ENCODE results near the gene AMIGO3. TPM values are rescaled to one million over a fixed set of nuclear protein-coding genes. Genes with fewer than 3 reads are reported as not detected.
"Not testable (repeated sequence)": the region's sequence is repeated elsewhere in the genome, so short reads cannot be mapped to it uniquely, and the experiment has no call there.

AMIGO3 gene
- total RNA-seq, 1 donor from 2014 or later: not detected

- H3K9ac ChIP-seq: no peak overlapping the region
- H3K4me3 ChIP-seq: no peak overlapping the region
- Mint-ChIP-seq H3K4me1 (peaks cover 15% of the 10 kb centered on the region), H3K27ac (no peak overlapping the region), H3K4me3 (no peak overlapping the region), H3K27me3 (ENCODE audit: insufficient read depth, low read depth) (no peaks in the 10 kb centered on the region), H3K9me3 (no peaks in the 10 kb centered on the region), H3K36me3 (peaks cover 14% of the 10 kb centered on the region)
- TF ChIP-seq EZH2phosphoT487 (IDR thresholded peaks at IDR 0.05): no peak
- TF ChIP-seq EZH2 (IDR thresholded peaks at IDR 0.05): no peak
- TF ChIP-seq CTCF (IDR thresholded peaks at IDR 0.05): no peak
- no peaks in the 10 kb centered on the region for H3K9me3 ChIP-seq (ENCODE audit: low read depth)
- H3K27me3 ChIP-seq: no peaks in the 10 kb centered on the region
- peaks cover 4% of the 10 kb centered on the region for H3K4me1 ChIP-seq
- no peak overlapping the region for H3K27ac ChIP-seq
- no peaks in the 10 kb centered on the region for H3F3A ChIP-seq (ENCODE audit: low read depth)
- no peak overlapping the region for H3K4me2 ChIP-seq
- peaks cover 72% of the 10 kb centered on the region for H4K20me1 ChIP-seq (ENCODE audit: low read depth)
- no peaks in the 10 kb centered on the region for H3K36me3 ChIP-seq
- no peak overlapping the region for H2AFZ ChIP-seq (replicated peaks)
- H3K79me2 ChIP-seq (ENCODE audit: low read depth): peaks cover 99% of the 10 kb centered on the region
- DNase-seq (ENCODE audit: low spot score): no peak
Observed at GRCh38 chr3:49754536-49754935, 35.1 kb upstream of the AMIGO3 start.

- TF ChIP-seq EZH2phosphoT487 (IDR thresholded peaks at IDR 0.05): no peak
- TF ChIP-seq CTCF (IDR thresholded peaks at IDR 0.05): no peak
- TF ChIP-seq EZH2 (IDR thresholded peaks at IDR 0.05): no peak
- Histone ChIP-seq H3K4me1 (peaks cover 4% of the 10 kb centered on the region), H3K9ac (no peak overlapping the region), H3K4me2 (no peak overlapping the region), H3K9me3 (ENCODE audit: low read depth) (no peaks in the 10 kb centered on the region), H3K36me3 (peaks cover 6% of the 10 kb centered on the region), H3K27ac (no peak overlapping the region), H3F3A (ENCODE audit: low read depth) (no peaks in the 10 kb centered on the region), H3K4me3 (no peak overlapping the region), H2AFZ (replicated peaks) (no peak overlapping the region), H3K27me3 (no peaks in the 10 kb centered on the region), H3K79me2 (ENCODE audit: low read depth) (peaks cover 98% of the 10 kb centered on the region), H4K20me1 (ENCODE audit: low read depth) (peaks cover 70% of the 10 kb centered on the region)
- peaks cover 16% of the 10 kb centered on the region for H3K36me3 Mint-ChIP-seq
- H3K4me1 Mint-ChIP-seq: peaks cover 15% of the 10 kb centered on the region
- no peaks in the 10 kb centered on the region for H3K27me3 Mint-ChIP-seq (ENCODE audit: insufficient read depth, low read depth)
- DNase-seq (ENCODE audit: low spot score): no peak
- no peaks in the 10 kb centered on the region for H3K9me3 Mint-ChIP-seq
- no peak overlapping the region for H3K4me3 Mint-ChIP-seq
- no peak overlapping the region for H3K27ac Mint-ChIP-seq
Observed at GRCh38 chr3:49751501-49751900, 32.0 kb upstream of the AMIGO3 start.

DNA sequence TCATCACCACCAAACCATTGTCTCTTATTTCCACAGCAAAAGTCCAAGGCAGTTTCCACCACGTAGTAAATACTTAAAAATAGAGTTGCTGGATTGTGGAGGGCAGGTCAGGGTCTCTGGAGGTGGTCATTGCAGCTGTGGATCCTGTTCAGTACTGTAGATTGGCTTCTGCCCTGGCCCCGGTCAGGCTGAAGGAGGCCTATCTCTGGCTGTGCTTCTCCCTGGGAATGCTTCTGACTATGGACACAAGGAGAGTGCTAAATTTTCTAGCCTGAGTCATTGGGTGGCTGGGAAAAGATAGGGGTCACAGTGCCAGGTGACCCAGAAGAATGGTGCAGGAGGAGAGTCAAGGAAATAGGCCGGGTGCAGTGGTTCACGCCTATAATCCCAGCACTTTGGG, 30.6 kb upstream of the AMIGO3 start:
- H2AFZ ChIP-seq (replicated peaks): no peak overlapping the region
- H3K36me3 ChIP-seq: peaks cover 6% of the 10 kb centered on the region
- no peaks in the 10 kb centered on the region for H3F3A ChIP-seq (ENCODE audit: low read depth)
- DNase-seq (ENCODE audit: low spot score): no peak
- no peaks in the 10 kb centered on the region for H3K4me1 ChIP-seq
- TF ChIP-seq EZH2phosphoT487 (IDR thresholded peaks at IDR 0.05) (no peak), CTCF (IDR thresholded peaks at IDR 0.05) (no peak), EZH2 (IDR thresholded peaks at IDR 0.05) (no peak)
- H3K9ac ChIP-seq: no peak overlapping the region
- no peak overlapping the region for H3K27ac ChIP-seq
- Mint-ChIP-seq H3K9me3 (no peaks in the 10 kb centered on the region), H3K4me3 (no peak overlapping the region), H3K36me3 (peaks cover 18% of the 10 kb centered on the region), H3K4me1 (peaks cover 9% of the 10 kb centered on the region), H3K27ac (peak overlapping the region; percentile 75), H3K27me3 (ENCODE audit: insufficient read depth, low read depth) (no peaks in the 10 kb centered on the region)
- H3K4me3 ChIP-seq: no peak overlapping the region
- H3K27me3 ChIP-seq: no peaks in the 10 kb centered on the region
- no peaks in the 10 kb centered on the region for H3K9me3 ChIP-seq (ENCODE audit: low read depth)
- no peak overlapping the region for H3K4me2 ChIP-seq
- H3K79me2 ChIP-seq (ENCODE audit: low read depth): peaks cover 98% of the 10 kb centered on the region
- peaks cover 68% of the 10 kb centered on the region for H4K20me1 ChIP-seq (ENCODE audit: low read depth)

GRCh38 chr3:49748874-49749273, 29.4 kb upstream of the AMIGO3 start:
- DNase-seq (ENCODE audit: low spot score); H3K27me3 Mint-ChIP-seq (ENCODE audit: insufficient read depth, low read depth); H2AFZ ChIP-seq (replicated peaks); H3F3A ChIP-seq (ENCODE audit: low read depth); H3K4me1 ChIP-seq; H3K4me2 ChIP-seq; H3K4me3 ChIP-seq; H3K4me1 Mint-ChIP-seq; H3K27me3 ChIP-seq; H3K27ac Mint-ChIP-seq; H3K9me3 ChIP-seq (ENCODE audit: low read depth); H3K4me3 Mint-ChIP-seq; H3K9me3 Mint-ChIP-seq; H3K27ac ChIP-seq; H3K36me3 ChIP-seq: not testable (repeated sequence)
- Histone ChIP-seq H3K9ac (peak overlapping the region; percentile 20), H3K79me2 (ENCODE audit: low read depth) (peaks cover 94% of the 10 kb centered on the region), H4K20me1 (ENCODE audit: low read depth) (peaks cover 63% of the 10 kb centered on the region)
- peaks cover 20% of the 10 kb centered on the region for H3K36me3 Mint-ChIP-seq

Measured in neural progenitor cell (in vitro differentiated cells).